Activated CD8-positive, alpha-beta T cell treated with anti-CD3 and anti-CD28 coated beads for 36 hours (primary cell): ENCODE measurements around the gene EMP1. TPM values are rescaled to one million over a fixed set of nuclear protein-coding genes. Genes with fewer than 3 reads are reported as not detected.
A peak's percentile ranks its signal among the peaks of the same experiment; 100 is the strongest.

Experiments
- ATAC-seq: fragments of 200-7000 bp; cut with Tn5 transposase; one replicate; pipeline ENCODE4 v1.10.0; 2021; ENCODE audit warnings: mild to moderate bottlenecking, moderate library complexity
- CTCF ChIA-PET: fragments of 350-600 bp; sonication (Branson Sonifier 250); formaldehyde crosslinking; loops from one replicate; lab custom pipeline; 2021; ENCODE audit warnings: antibody characterized with exemption; lab: Charles Lee
- POLR2A ChIA-PET: fragments of 350-600 bp; sonication (Branson Sonifier 250); formaldehyde crosslinking; loops from one replicate; lab custom pipeline; 2021; ENCODE audit warnings: antibody characterized with exemption; lab: Charles Lee
- DNase-seq: peaks from one replicate; pipeline ENCODE4 v3.0.0-alpha.2; 2020
- H3K27ac Mint-ChIP-seq: one replicate; pipeline ENCODE4 v1.8.0; 2021; ENCODE audit warnings: mild to moderate bottlenecking, mixed read lengths
- H3K27me3 Mint-ChIP-seq: one replicate; pipeline ENCODE4 v1.8.0; 2021; ENCODE audit warnings: mixed read lengths
- H3K36me3 Mint-ChIP-seq: one replicate; pipeline ENCODE4 v1.8.0; 2021; ENCODE audit warnings: low read depth, mixed read lengths
- H3K4me1 Mint-ChIP-seq: one replicate; pipeline ENCODE4 v1.8.0; 2021; ENCODE audit warnings: low read depth, mixed read lengths
- H3K4me3 Mint-ChIP-seq: one replicate; pipeline ENCODE4 v1.8.0; 2021; ENCODE audit warnings: mild to moderate bottlenecking, moderate library complexity, mixed read lengths
- H3K9me3 Mint-ChIP-seq: one replicate; pipeline ENCODE4 v1.8.0; 2021; ENCODE audit warnings: mixed read lengths
- CTCF ChIP-seq: fragments of 200-600 bp; IDR thresholded peaks from one replicate; pipeline ENCODE4 v1.8.0; 2022; ENCODE audit warnings: antibody characterized with exemption, mild to moderate bottlenecking
- intact Hi-C: fragments of 100-400 bp; cut with micrococcal nuclease; formaldehyde crosslinking; loops from one replicate; pipeline ENCODE4 v1.10.0; 2022
- total RNA-seq, 2 experiments: library from RNA; stranded (reverse); gene quantifications; one replicate each; pipeline ENCODE4 v1.2.3, GENCODE V29; 2021

EMP1 gene
- total RNA-seq, 2 experiments from 2014 or later = 3.1 to 3.6 TPM

- Mint-ChIP-seq H3K4me1 (peaks cover 35% of the 10 kb centered on the region), H3K27ac (no peak overlapping the region), H3K4me3 (no peak overlapping the region), H3K27me3 (peaks cover 3% of the 10 kb centered on the region), H3K36me3 (no peaks in the 10 kb centered on the region), H3K9me3 (no peaks in the 10 kb centered on the region)
- POLR2A ChIA-PET = interaction anchor here (0.6 kb wide), 1 partner anchor 33 kb away, joined by 3 read pairs; no protein-coding TSS in a partner anchor
- peak; percentile 38 for DNase-seq
- ATAC-seq = no peak
- peak; percentile 50 for TF ChIP-seq CTCF
- CTCF ChIA-PET = interaction anchor here (0.9 to 7.9 kb wide), 6 partner anchors 47 to 294 kb away, joined by 3 to 150 read pairs (median 8); partner anchors contain the start of gene GSG1
- intact Hi-C loops = no loop called here
Observed at GRCh38 chr12:13208533-13209435, 12.3 kb downstream of the EMP1 start.

- H3K27ac Mint-ChIP-seq = no peak overlapping the region
- peaks cover 35% of the 10 kb centered on the region for H3K4me1 Mint-ChIP-seq
- POLR2A ChIA-PET = interaction anchor here (0.6 kb wide), 1 partner anchor 34 kb away, joined by 3 read pairs; no protein-coding TSS in a partner anchor
- CTCF ChIA-PET = interaction anchor here (0.8 to 7.9 kb wide), 6 partner anchors 8 to 295 kb away, joined by 3 to 150 read pairs (median 36); partner anchors contain the start of genes FAM234B and GSG1
- peaks cover 3% of the 10 kb centered on the region for H3K27me3 Mint-ChIP-seq
- intact Hi-C loops = loop anchor here (5.0 kb wide), 1 partner anchor 212 kb away; no protein-coding TSS in a partner anchor
- ATAC-seq = no peak
- no peak overlapping the region for H3K4me3 Mint-ChIP-seq
- no peak for DNase-seq
- TF ChIP-seq CTCF = no peak
- H3K9me3 Mint-ChIP-seq = no peaks in the 10 kb centered on the region
- H3K36me3 Mint-ChIP-seq = no peaks in the 10 kb centered on the region
Observed at GRCh38 chr12:13209436-13210235, 13.1 kb downstream of the EMP1 start.

- Mint-ChIP-seq H3K9me3 (no peaks in the 10 kb centered on the region), H3K27me3 (peaks cover 3% of the 10 kb centered on the region), H3K4me3 (no peak overlapping the region), H3K4me1 (peaks cover 33% of the 10 kb centered on the region), H3K27ac (peak overlapping the region; percentile 4), H3K36me3 (no peaks in the 10 kb centered on the region)
- POLR2A ChIA-PET = no interaction called here
- peak; percentile 47 for ATAC-seq
- CTCF ChIA-PET = interaction anchor here (0.8 to 7.9 kb wide), 14 partner anchors 9 to 296 kb away, joined by 3 to 150 read pairs (median 18); partner anchors contain the start of genes FAM234B and GSG1
- intact Hi-C loops = loop anchor here (5.0 kb wide), 1 partner anchor 213 kb away; no protein-coding TSS in a partner anchor
- TF ChIP-seq CTCF = no peak
- peak; percentile 24 for DNase-seq
Observed at GRCh38 chr12:13210236-13211190, 14.0 kb downstream of the EMP1 start.

- H3K4me3 Mint-ChIP-seq = no peak overlapping the region
- DNase-seq = peak; percentile 23
- no peak for TF ChIP-seq CTCF
- no peaks in the 10 kb centered on the region for H3K36me3 Mint-ChIP-seq
- ATAC-seq = no peak
- H3K9me3 Mint-ChIP-seq = no peaks in the 10 kb centered on the region
- CTCF ChIA-PET = interaction anchor here (0.6 to 7.9 kb wide), 47 partner anchors 9 to 674 kb away, joined by 3 to 150 read pairs (median 8); partner anchors contain the start of genes EMP1, FAM234B and GSG1
- H3K4me1 Mint-ChIP-seq = peaks cover 25% of the 10 kb centered on the region
- peak overlapping the region; percentile 9 for H3K27ac Mint-ChIP-seq
- POLR2A ChIA-PET = interaction anchor here (0.9 to 1.2 kb wide), 4 partner anchors 13 to 117 kb away, joined by 3 read pairs; no protein-coding TSS in a partner anchor
- intact Hi-C loops = loop anchor here (5.0 kb wide), 1 partner anchor 214 kb away; no protein-coding TSS in a partner anchor
- peaks cover 3% of the 10 kb centered on the region for H3K27me3 Mint-ChIP-seq
Observed at GRCh38 chr12:13211191-13211858, 14.8 kb downstream of the EMP1 start.
